ENCODE data around the gene KLHDC7B.

Gene KLHDC7B

GRCh38 chr22:50548040-50548920 is 2.6 kb downstream of the KLHDC7B start:
- no peak for DNase-seq (ENCODE audit: low spot score)

- no peak for DNase-seq (ENCODE audit: low spot score)
These were observed 3.5 kb downstream of the KLHDC7B start for GRCh38 chr22:50548921-50549790.

DNA sequence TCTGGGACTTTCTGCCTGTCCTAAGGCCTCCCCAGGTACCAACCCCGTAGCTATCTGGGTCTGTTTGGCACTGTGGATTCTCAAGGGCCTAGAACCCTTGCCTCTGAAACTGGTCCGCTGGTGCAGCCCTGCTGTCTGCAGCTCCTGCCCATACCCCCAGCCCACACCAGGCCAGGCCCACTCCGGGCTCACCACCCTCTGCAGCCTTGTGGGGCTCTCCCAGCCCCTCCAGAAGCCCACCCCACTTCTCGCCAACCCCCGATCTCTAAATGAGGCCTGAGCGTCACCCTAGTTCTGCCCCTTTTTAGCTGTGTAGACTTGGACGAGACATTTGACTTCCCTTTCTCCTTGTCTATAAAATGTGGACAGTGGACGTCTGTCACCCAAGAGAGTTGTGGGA is 4.7 kb downstream of the KLHDC7B start:
- no peak for DNase-seq (ENCODE audit: low spot score)

DNA sequence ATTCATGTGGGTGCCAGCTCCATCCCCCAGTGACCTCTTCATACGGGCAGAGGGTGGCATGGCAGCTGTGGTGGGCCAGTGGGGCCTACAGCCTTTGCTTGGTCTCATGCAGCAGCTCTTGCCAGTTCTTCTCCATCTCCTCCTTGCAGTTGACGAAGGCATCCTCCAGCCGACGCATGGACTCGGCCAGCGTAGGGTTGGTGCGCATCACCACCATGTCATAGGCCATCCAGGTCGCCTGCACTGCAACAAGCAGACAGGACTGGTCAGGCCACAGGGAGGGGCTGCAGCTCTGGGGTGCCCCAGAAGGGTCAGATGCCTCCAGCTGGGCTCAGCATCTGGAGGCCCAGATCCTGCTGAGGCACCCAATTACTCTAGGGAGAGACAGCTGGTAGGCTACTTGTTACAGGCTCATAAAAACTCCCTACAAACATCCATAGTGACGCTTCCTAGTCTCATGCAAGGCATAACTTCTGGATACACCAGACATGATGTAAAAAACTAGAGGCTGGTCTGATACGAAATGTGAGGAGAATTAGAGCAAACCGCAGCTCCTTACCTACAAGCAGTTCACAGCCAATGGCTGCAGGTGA is 5.6 kb downstream of the KLHDC7B start:
- DNase-seq (ENCODE audit: low spot score), result no peak

DNA sequence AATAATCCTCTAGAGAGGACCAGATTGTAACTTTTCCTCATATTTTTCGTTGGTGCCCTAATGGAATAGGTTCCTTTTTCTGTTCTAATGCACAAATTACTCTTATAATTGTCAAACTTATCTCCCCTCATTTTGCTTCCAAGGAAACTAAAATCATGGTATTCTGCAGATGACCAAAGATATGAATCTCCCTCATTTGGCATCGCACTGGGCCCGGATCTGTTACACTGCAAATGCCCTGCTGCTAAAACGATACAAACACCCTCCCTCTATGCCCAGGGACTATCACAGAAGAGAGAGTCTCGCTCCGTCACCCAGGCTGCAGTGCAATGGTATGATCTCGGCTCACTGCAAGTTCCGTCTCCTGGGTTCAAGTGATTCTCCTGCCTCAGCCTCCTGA is 7.6 kb downstream of the KLHDC7B start:
- DNase-seq (ENCODE audit: low spot score), result no peak

- no peak for DNase-seq (ENCODE audit: low spot score)
These were observed 11.0 kb downstream of the KLHDC7B start for GRCh38 chr22:50556703-50557102.

DNA sequence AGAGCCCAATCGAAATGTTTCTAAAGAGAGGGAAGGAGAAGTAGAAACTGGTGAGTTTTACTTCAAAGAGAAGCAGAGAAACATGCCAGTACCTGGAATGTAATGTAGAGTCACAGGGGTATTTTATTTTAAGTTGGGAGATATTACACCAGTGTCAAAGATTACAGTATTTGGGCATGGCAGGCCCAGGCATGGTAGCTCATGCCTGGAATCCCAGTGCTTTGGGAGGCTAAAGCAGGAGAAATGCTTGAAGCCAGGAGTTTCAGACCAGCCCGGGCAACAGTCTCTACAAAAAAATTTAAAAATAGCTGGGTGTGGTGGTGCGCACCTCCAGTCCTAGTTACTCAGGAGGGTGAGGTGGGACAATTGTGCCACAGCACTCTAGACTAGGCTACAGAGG is 14.3 kb downstream of the KLHDC7B start:
- no peak for DNase-seq (ENCODE audit: low spot score)

GRCh38 chr22:50561401-50562358 is 16.0 kb downstream of the KLHDC7B start:
- peak; percentile 27 for DNase-seq (ENCODE audit: low spot score)

DNA sequence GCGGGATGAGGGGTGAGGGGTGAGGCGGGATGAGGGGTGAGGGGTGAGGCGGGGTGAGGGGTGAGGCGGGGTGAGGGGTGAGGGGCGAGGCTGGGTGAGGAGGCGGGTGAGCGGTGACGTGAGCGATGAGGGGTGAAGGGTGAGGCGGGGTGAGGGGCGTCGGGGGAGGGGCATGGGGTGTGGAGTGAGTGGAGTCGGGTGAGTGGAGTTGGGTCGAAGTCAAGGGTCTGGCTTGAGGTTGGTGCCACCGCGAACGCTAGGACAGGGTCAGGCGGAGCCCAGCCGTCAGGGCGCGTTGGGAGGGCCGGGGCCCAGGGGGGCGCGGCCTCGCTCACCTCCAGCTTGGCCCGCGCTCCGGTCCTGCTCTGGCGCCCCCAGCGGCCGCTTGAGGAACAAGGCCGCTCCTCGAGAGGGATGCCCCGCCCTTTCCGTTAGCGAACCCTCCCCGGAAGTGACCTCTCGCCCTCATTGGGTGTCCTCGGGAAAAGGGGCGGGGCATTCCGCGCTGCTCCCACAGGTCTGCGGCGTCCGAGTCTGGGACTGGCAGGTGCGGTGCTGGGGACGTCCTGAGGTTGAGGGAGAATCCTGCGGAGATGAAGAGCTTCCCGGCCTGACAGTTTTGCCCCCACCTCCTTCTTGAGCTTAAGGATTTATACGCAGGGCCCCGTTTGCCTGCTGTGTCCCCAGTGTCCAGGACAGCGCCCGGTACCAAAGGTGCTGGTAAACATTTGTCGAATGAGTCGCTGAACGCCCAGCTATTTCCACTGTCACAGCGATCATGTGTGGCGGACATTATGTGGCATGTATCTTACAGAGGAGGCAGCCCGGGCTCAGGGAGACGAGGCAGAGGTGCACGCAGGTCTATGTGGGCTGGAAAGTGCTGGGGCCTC is 17.1 kb downstream of the KLHDC7B start, which contains the start of gene SYCE3:
TSS of gene SYCE3 (minus strand) at position 397 of the 890 bp plus-strand sequence. CDS start 6,514 bp downstream, outside the sequence.
- peak; percentile 93 for DNase-seq (ENCODE audit: low spot score)

GRCh38 chr22:50563413-50564160 is 17.9 kb downstream of the KLHDC7B start:
- no peak for DNase-seq (ENCODE audit: low spot score)

- no peak for DNase-seq (ENCODE audit: low spot score)
These were observed 18.6 kb downstream of the KLHDC7B start for GRCh38 chr22:50564289-50564688.

DNA sequence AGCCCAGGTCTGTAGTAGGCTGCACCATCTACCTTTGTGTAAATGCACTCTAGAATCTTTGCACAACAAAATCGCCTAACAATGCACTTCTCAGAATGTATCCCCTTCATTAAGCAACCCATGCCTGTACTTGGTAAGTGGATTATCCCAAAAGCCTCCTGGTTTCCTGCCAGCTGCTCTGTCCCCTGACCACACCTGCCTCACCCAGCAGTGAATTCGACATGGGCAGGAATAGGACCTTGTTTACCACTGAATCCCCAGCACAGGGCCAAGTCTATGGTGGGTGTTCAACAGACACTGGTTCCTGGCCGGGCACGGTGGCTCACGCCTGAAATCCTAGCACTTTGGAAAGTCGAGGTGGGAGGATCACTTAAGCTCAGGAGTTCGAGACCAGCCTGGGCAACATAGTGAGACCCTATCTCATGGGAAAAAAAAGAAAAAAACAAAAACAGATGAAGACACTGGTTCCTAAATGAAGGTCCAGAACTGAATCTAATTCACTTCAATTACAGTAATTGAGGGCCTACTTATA is 22.1 kb downstream of the KLHDC7B start:
- DNase-seq (ENCODE audit: low spot score), result no peak

- DNase-seq (ENCODE audit: low spot score), result no peak
These were observed 22.9 kb downstream of the KLHDC7B start for GRCh38 chr22:50568626-50569025.

GRCh38 chr22:50569041-50569459 is 23.4 kb downstream of the KLHDC7B start:
- no peak for DNase-seq (ENCODE audit: low spot score)

GRCh38 chr22:50569896-50570535 is 24.3 kb downstream of the KLHDC7B start:
- no peak for DNase-seq (ENCODE audit: low spot score)

GRCh38 chr22:50570861-50571260 is 25.2 kb downstream of the KLHDC7B start:
- DNase-seq (ENCODE audit: low spot score), result no peak

GRCh38 chr22:50571264-50572175 is 25.8 kb downstream of the KLHDC7B start:
- no peak for DNase-seq (ENCODE audit: low spot score)

DNA sequence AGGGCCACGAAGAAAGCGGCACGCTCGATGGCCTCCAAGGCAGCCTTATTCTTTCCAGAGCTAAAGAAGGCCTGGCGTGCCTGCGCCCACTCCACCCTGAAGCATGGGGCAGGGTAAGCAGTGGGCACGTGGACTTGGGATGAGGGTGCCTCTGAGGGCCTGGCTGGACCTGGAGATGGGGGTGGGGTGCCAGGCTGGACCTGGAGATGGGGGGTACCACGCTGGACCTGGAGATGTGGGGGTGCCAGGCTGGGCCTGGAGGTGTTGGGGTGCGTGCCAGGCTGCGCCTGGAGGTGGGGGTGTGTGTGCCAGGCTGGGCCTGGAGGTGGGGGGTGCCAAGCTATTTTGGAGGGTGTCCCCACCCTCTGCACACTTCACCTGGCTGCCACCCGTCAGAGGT is 27.3 kb downstream of the KLHDC7B start:
- no peak for DNase-seq (ENCODE audit: low spot score)
